ENCODE data around the gene NKTR. TPM values are rescaled to one million over a fixed set of nuclear protein-coding genes. Genes with fewer than 3 reads are reported as not detected.
"Not testable (repeated sequence)": the region's sequence is repeated elsewhere in the genome, so short reads cannot be mapped to it uniquely, and the experiment has no call there.

The NKTR gene
- total RNA-seq, 1 donor from 2014 or later: 142 TPM

- Mint-ChIP-seq H3K27me3 (no peaks in the 10 kb centered on the region), H3K36me3 (ENCODE audit: insufficient read depth) (no peaks in the 10 kb centered on the region), H3K9me3 (ENCODE audit: low read depth) (no peaks in the 10 kb centered on the region), H3K27ac (peak overlapping the region; percentile 96), H3K4me1 (ENCODE audit: low read depth) (peaks cover 14% of the 10 kb centered on the region), H3K4me3 (ENCODE audit: low read depth) (peak overlapping the region; percentile 95)
- TF ChIP-seq, protein P1, sequence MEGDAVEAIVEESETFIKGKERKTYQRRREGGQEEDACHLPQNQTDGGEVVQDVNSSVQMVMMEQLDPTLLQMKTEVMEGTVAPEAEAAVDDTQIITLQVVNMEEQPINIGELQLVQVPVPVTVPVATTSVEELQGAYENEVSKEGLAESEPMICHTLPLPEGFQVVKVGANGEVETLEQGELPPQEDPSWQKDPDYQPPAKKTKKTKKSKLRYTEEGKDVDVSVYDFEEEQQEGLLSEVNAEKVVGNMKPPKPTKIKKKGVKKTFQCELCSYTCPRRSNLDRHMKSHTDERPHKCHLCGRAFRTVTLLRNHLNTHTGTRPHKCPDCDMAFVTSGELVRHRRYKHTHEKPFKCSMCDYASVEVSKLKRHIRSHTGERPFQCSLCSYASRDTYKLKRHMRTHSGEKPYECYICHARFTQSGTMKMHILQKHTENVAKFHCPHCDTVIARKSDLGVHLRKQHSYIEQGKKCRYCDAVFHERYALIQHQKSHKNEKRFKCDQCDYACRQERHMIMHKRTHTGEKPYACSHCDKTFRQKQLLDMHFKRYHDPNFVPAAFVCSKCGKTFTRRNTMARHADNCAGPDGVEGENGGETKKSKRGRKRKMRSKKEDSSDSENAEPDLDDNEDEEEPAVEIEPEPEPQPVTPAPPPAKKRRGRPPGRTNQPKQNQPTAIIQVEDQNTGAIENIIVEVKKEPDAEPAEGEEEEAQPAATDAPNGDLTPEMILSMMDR (IDR thresholded peaks at IDR 0.05; ENCODE audit: unreplicated experiment): no peak
- no peak for DNase-seq (ENCODE audit: low spot score, unreplicated experiment)
These were observed 9.3 kb upstream of the NKTR start for GRCh38 chr3:42590989-42591756.

DNA sequence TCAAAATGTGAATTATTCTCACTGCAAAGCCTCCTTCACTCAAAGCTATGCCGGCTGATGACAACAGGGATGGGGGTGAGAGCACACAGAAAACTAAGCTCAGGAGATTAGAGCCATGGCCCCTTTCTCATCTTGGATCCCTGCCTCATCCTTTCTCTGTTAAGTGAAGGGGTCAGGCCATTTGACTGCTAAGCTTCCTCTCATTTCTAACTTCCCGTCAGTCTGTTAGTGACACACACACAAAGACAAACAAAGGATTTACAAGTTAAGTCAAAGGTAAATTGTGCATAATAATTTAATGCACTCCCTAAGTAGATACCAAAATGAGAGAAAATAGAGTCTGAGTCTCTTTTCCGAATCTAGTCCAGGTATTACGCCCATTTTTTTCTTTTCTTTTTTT is 8.7 kb upstream of the NKTR start:
- TF ChIP-seq, protein P1 (IDR thresholded peaks at IDR 0.05; ENCODE audit: unreplicated experiment): no peak
- DNase-seq (ENCODE audit: low spot score, unreplicated experiment): no peak
- Mint-ChIP-seq H3K4me3 (ENCODE audit: low read depth) (peak overlapping the region; percentile 95), H3K36me3 (ENCODE audit: insufficient read depth) (no peaks in the 10 kb centered on the region), H3K9me3 (ENCODE audit: low read depth) (no peaks in the 10 kb centered on the region), H3K4me1 (ENCODE audit: low read depth) (peaks cover 14% of the 10 kb centered on the region), H3K27me3 (no peaks in the 10 kb centered on the region), H3K27ac (peak overlapping the region; percentile 33)

DNA sequence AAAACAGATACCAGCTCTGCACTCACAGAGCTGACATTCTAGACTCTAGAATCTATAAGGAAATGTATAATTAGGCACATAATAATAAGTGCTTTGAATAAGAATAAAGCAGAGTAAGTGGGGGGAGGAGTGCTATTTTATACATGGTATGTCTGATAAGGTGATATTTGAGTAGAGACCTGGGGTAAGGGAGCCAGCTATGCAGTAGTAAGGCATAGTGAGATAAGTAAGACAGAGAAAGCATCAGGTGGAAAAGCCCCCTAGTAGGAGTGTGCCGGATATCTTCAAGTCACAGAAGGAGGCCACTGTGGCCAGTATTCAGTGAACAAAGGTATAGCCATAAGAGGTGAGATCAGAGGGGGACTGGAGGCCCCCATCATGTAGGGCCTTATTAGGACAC is 6.9 kb upstream of the NKTR start:
- TF ChIP-seq, protein P1 (IDR thresholded peaks at IDR 0.05; ENCODE audit: unreplicated experiment): no peak
- H3K4me3 Mint-ChIP-seq (ENCODE audit: low read depth): no peak overlapping the region
- H3K9me3 Mint-ChIP-seq (ENCODE audit: low read depth): peaks cover 3% of the 10 kb centered on the region
- H3K27ac Mint-ChIP-seq: no peak overlapping the region
- peaks cover 3% of the 10 kb centered on the region for H3K36me3 Mint-ChIP-seq (ENCODE audit: insufficient read depth)
- DNase-seq (ENCODE audit: low spot score, unreplicated experiment): no peak
- H3K4me1 Mint-ChIP-seq (ENCODE audit: low read depth): peaks cover 16% of the 10 kb centered on the region
- no peaks in the 10 kb centered on the region for H3K27me3 Mint-ChIP-seq

- Mint-ChIP-seq H3K4me3 (ENCODE audit: low read depth) (no peak overlapping the region), H3K4me1 (ENCODE audit: low read depth) (peaks cover 11% of the 10 kb centered on the region), H3K36me3 (ENCODE audit: insufficient read depth) (peaks cover 3% of the 10 kb centered on the region), H3K27me3 (no peaks in the 10 kb centered on the region), H3K9me3 (ENCODE audit: low read depth) (peaks cover 4% of the 10 kb centered on the region), H3K27ac (peak overlapping the region; percentile 21)
- TF ChIP-seq, protein P1 (IDR thresholded peaks at IDR 0.05; ENCODE audit: unreplicated experiment): no peak
- no peak for DNase-seq (ENCODE audit: low spot score, unreplicated experiment)
These were observed 4.8 kb upstream of the NKTR start for GRCh38 chr3:42595682-42596081.

GRCh38 chr3:42597098-42597497 is 3.4 kb upstream of the NKTR start:
- not testable (repeated sequence) for H3K27ac Mint-ChIP-seq; H3K4me3 Mint-ChIP-seq (ENCODE audit: low read depth); H3K9me3 Mint-ChIP-seq (ENCODE audit: low read depth); DNase-seq (ENCODE audit: low spot score, unreplicated experiment); H3K36me3 Mint-ChIP-seq (ENCODE audit: insufficient read depth); H3K27me3 Mint-ChIP-seq; H3K4me1 Mint-ChIP-seq (ENCODE audit: low read depth)

Measured in progenitor cell of endocrine pancreas (in vitro differentiated cells).